ENCODE results near the gene CCDC124. TPM values are rescaled to one million over a fixed set of nuclear protein-coding genes. Genes with fewer than 3 reads are reported as not detected.
A peak's percentile ranks its signal among the peaks of the same experiment; 100 is the strongest.

The CCDC124 gene
- total RNA-seq, 6 experiments from 2014 or later, result 86.3 to 115 (median 103) TPM

DNA sequence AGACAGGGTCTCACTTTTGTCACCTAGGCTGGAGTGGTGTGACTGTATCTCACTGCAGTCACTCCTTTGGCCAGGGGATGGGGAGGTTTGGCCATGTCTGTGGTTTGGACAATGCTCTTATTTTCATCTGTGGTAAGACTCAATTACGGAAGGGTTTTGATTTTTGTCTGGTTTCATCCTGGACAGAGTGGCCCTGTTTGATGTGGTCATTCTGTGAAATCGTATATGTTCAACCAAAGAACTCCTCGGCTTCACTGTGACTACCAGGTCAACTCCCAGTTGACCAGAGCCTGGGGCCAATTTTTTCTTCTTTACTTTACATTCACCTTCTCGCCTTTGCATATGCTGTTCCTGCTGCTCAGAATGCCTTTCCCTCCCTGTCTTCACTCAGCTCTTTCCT is 6.8 kb upstream of the CCDC124 start:
- H3K9me3 Mint-ChIP-seq, result no peaks in the 10 kb centered on the region
- no peaks in the 10 kb centered on the region for H3K4me1 Mint-ChIP-seq (ENCODE audit: low read depth)
- TF ChIP-seq, protein P1, sequence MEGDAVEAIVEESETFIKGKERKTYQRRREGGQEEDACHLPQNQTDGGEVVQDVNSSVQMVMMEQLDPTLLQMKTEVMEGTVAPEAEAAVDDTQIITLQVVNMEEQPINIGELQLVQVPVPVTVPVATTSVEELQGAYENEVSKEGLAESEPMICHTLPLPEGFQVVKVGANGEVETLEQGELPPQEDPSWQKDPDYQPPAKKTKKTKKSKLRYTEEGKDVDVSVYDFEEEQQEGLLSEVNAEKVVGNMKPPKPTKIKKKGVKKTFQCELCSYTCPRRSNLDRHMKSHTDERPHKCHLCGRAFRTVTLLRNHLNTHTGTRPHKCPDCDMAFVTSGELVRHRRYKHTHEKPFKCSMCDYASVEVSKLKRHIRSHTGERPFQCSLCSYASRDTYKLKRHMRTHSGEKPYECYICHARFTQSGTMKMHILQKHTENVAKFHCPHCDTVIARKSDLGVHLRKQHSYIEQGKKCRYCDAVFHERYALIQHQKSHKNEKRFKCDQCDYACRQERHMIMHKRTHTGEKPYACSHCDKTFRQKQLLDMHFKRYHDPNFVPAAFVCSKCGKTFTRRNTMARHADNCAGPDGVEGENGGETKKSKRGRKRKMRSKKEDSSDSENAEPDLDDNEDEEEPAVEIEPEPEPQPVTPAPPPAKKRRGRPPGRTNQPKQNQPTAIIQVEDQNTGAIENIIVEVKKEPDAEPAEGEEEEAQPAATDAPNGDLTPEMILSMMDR (IDR thresholded peaks at IDR 0.05), result no peak
- no peak overlapping the region for H3K27ac Mint-ChIP-seq
- DNase-seq, result no peak
- H3K27me3 Mint-ChIP-seq (ENCODE audit: insufficient read depth), result peaks cover 12% of the 10 kb centered on the region
- no peaks in the 10 kb centered on the region for H3K36me3 Mint-ChIP-seq (ENCODE audit: low read depth)
- H3K4me3 Mint-ChIP-seq, result no peak overlapping the region

DNA sequence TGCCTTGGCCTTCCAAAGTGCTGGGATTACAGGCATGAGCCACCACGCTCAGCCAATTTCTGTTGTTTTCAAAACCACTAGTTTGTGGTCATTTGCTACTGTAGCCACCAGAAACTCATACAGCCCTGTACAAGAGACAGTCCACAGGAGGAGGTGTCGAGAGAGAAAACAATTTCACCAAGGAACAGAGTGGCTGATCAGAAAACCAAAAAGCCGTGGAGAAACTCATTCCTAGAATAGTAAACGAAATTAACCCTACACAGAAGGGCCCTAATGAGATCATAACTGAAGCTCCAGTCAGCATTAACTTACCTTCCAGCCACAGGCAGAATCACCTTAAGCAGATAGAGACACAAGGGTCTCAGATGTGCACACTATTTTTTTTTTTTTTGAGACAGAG is 3.8 kb upstream of the CCDC124 start:
- TF ChIP-seq, protein P1 (IDR thresholded peaks at IDR 0.05), result no peak
- H3K36me3 Mint-ChIP-seq (ENCODE audit: low read depth), result no peaks in the 10 kb centered on the region
- no peak overlapping the region for H3K4me3 Mint-ChIP-seq
- peaks cover 10% of the 10 kb centered on the region for H3K27me3 Mint-ChIP-seq (ENCODE audit: insufficient read depth)
- peaks cover 19% of the 10 kb centered on the region for H3K4me1 Mint-ChIP-seq (ENCODE audit: low read depth)
- no peaks in the 10 kb centered on the region for H3K9me3 Mint-ChIP-seq
- no peak overlapping the region for H3K27ac Mint-ChIP-seq
- no peak for DNase-seq

DNA sequence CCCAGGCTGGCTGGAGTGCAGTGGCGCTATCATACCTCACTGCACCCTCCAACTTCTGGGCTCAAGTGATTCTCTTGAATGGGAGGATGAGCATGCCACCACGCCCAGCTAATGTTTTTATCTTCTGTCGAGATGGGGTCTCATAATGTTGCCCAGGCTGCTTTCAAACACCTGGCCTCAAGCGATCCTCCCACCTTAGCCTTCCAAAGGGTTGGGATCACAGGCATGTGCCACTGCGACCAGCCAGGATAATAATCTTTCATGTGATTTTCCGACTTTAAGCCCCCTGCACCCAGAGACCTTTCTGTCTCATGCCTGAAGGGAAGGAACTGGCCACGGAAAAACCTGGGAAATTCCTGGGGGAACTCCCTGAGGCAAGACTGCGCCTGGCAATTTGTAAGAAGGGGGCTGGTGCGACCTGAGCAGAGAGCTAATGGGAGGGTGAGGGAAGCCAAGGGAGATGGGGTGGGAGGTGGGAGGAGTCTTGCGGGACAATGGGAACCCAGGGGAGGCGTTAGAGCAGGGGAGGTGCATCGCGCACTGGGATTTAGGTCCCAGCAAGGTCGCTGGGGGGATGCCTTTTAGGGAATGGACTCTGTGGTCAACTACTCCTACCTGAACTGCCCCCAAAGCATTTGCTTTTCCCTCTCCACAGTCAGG is 1.2 kb upstream of the CCDC124 start:
- no peak overlapping the region for H3K27ac Mint-ChIP-seq
- TF ChIP-seq, protein P1 (IDR thresholded peaks at IDR 0.05), result no peak
- peak overlapping the region; percentile 95 for H3K4me3 Mint-ChIP-seq
- H3K9me3 Mint-ChIP-seq, result no peaks in the 10 kb centered on the region
- no peak for DNase-seq
- peaks cover 19% of the 10 kb centered on the region for H3K4me1 Mint-ChIP-seq (ENCODE audit: low read depth)
- H3K36me3 Mint-ChIP-seq (ENCODE audit: low read depth), result no peaks in the 10 kb centered on the region
- H3K27me3 Mint-ChIP-seq (ENCODE audit: insufficient read depth), result peaks cover 6% of the 10 kb centered on the region

DNA sequence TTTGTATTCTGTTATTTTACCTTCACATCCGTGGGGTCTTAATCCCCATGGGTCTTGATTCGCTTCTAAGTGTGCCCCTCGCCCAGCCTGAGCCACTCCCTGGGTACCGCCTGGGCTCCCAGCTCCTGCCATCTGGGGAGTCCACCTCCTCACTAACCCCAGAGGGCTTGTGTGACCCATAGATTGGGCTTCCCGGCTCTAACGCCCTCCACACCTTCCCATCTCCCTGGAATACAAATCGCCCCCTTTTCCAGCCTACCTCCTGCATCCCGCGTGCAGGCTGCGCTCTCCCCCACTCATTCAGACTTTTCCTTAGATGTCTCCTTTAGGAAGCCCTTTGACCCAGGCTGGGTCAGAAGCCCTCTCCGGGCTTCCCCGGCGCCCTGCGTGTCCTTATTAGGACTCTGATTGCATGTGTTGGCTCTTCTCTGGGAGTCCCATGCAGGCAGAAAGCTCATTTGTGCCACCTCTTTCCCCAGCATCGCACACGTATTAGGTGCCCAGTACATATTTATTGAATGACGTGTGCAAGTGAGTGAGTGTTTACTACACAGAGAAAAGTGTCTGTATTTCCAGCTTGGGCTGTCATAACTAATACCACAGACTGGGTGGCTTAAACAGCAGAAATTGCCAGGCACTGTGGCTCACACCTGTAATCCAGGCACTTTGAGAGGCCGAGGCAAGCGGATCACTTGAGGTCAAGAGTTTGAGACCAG is 757 bp downstream of the CCDC124 start:
- H3K27me3 Mint-ChIP-seq (ENCODE audit: insufficient read depth), result peaks cover 4% of the 10 kb centered on the region
- DNase-seq, result peak; percentile 60
- H3K4me3 Mint-ChIP-seq, result peak overlapping the region; percentile 95

DNA sequence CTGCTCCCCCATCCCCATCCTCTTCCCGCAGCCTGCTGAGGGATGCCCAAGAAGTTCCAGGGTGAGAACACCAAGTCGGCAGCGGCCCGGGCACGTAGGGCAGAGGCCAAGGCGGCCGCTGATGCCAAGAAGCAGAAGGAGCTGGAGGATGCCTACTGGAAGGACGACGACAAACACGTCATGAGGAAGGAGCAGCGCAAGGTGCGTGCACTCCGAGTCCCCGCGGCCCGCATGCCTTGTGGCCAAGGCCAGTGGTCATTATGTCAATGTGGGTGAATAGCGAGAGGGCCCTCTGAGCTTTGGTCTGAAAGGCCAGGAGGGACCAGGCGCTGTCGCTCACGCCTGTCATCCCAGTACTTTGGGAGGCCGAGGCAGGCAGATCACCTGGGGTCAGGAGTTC is 3.6 kb downstream of the CCDC124 start:
- Mint-ChIP-seq H3K9me3 (no peaks in the 10 kb centered on the region), H3K36me3 (ENCODE audit: low read depth) (no peaks in the 10 kb centered on the region)

More for the DNA sequence above, 757 bp downstream of the CCDC124 start:
- no peaks in the 10 kb centered on the region for H3K9me3 Mint-ChIP-seq
- peaks cover 19% of the 10 kb centered on the region for H3K4me1 Mint-ChIP-seq (ENCODE audit: low read depth)
- no peaks in the 10 kb centered on the region for H3K36me3 Mint-ChIP-seq (ENCODE audit: low read depth)
- H3K27ac Mint-ChIP-seq, result peak overlapping the region; percentile 99
- TF ChIP-seq, protein P1 (IDR thresholded peaks at IDR 0.05), result no peak

More for the DNA sequence above, 3.6 kb downstream of the CCDC124 start:
- Mint-ChIP-seq H3K27ac (no peak overlapping the region), H3K27me3 (ENCODE audit: insufficient read depth) (peaks cover 1% of the 10 kb centered on the region), H3K4me3 (no peak overlapping the region), H3K4me1 (ENCODE audit: low read depth) (peaks cover 19% of the 10 kb centered on the region)
- no peak for DNase-seq
- TF ChIP-seq, protein P1 (IDR thresholded peaks at IDR 0.05), result no peak
